Thyroid gland (tissue), 4 donors: ENCODE data around the gene GDPD4. TPM values are rescaled to one million over a fixed set of nuclear protein-coding genes. Genes with fewer than 3 reads are reported as not detected.
"Not testable (repeated sequence)": the region's sequence is repeated elsewhere in the genome, so short reads cannot be mapped to it uniquely, and the experiment has no call there.

Source experiments
- DNase-seq, 2 donors: peaks; one replicate each; pipeline ENCODE4 v3.0.0-alpha.2; 2019
- H3K27ac ChIP-seq, 3 donors: fragments of 200-600 bp; sonication (generic); 1 replicate in 2 of 3; 2 replicates in 1 of 3; pipeline ENCODE4 v1.5.1; 2016 to 2019; ENCODE audit warnings: mild to moderate bottlenecking in 1 of 3, moderate library complexity in 1 of 3
- H3K27me3 ChIP-seq: fragments of 200-600 bp; sonication (generic); one replicate; pipeline ENCODE4 v1.5.1; 2019
- H3K36me3 ChIP-seq, 2 donors: fragments of 200-600 bp; sonication (generic); one replicate each; pipeline ENCODE4 v1.5.1; 2016 to 2019
- H3K4me1 ChIP-seq, 2 donors: fragments of 200-600 bp; sonication (generic); one replicate each; pipeline ENCODE4 v1.5.1; 2017 to 2019
- H3K4me3 ChIP-seq, 3 donors: fragments of 200-600 bp; sonication (generic); replicated peaks in 1 of 3; 1 replicate in 2 of 3; 2 replicates in 1 of 3; pipeline ENCODE4 v1.5.1; 2016; ENCODE audit warnings: mild to moderate bottlenecking in 1 of 3
- H3K9me3 ChIP-seq: fragments of 200-600 bp; sonication (generic); one replicate; pipeline ENCODE4 v1.5.1; 2017
- POLR2A ChIP-seq, 2 donors: fragments of 450-650 bp; IDR thresholded peaks; one replicate each; pipeline ENCODE4 v1.6.1; 2017; ENCODE audit warnings: antibody characterized with exemption in 2 of 2, mild to moderate bottlenecking in 2 of 2, moderate library complexity in 1 of 2
- WGBS, 2 donors: methylation state at CpG; one replicate each; pipeline ENCODE4 v1.1.5; 2017; 5-methylcytosine and 5-hydroxymethylcytosine counted together
- intact Hi-C: fragments of 100-400 bp; cut with DNase I; formaldehyde crosslinking; loops from one replicate; pipeline ENCODE4 v1.15.1; 2023
- total RNA-seq, 4 donors: library from RNA; depleted of rRNA; stranded (reverse); fragments of >200 nt; gene quantifications; one replicate each; pipeline ENCODE4 v1.2.3, GENCODE V29; 2016
- TF ChIP-seq, protein P1 (sequence below), 6 experiments: fragments of 200-600 bp in 3 of 6; fragments of 450-650 bp in 3 of 6; sonication (generic) in 3 of 6; IDR thresholded peaks; one replicate each; pipeline ENCODE4 v1.5.1; 2016 to 2019; ENCODE audit warnings: antibody characterized with exemption in 6 of 6, mild to moderate bottlenecking in 2 of 6, inconsistent platforms in 1 of 6, moderate library complexity in 1 of 6

The GDPD4 gene
- total RNA-seq, 4 donors from 2014 or later: 3.6 TPM; not detected in 3

DNA sequence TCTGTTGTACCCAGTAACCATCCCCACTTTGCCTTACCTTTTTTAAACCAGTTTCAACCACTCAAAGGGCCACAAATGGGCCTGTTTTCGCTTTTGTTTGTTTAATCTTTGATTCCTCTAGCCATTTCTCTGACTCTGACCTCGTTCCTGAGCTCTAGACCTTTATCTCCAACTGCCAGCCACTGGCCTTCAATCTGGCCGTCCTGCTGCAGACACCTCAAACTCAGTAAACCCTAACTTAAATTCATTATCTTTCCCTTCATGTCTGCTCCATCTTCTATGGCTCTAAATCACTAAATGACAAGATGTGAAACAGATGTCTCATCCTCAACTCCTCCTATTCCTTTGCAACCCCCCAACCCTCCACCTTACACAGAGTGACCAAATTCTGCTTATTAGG is 1.3 kb upstream of the GDPD4 start:
- TF ChIP-seq, protein P1, sequence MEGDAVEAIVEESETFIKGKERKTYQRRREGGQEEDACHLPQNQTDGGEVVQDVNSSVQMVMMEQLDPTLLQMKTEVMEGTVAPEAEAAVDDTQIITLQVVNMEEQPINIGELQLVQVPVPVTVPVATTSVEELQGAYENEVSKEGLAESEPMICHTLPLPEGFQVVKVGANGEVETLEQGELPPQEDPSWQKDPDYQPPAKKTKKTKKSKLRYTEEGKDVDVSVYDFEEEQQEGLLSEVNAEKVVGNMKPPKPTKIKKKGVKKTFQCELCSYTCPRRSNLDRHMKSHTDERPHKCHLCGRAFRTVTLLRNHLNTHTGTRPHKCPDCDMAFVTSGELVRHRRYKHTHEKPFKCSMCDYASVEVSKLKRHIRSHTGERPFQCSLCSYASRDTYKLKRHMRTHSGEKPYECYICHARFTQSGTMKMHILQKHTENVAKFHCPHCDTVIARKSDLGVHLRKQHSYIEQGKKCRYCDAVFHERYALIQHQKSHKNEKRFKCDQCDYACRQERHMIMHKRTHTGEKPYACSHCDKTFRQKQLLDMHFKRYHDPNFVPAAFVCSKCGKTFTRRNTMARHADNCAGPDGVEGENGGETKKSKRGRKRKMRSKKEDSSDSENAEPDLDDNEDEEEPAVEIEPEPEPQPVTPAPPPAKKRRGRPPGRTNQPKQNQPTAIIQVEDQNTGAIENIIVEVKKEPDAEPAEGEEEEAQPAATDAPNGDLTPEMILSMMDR (IDR thresholded peaks at IDR 0.05): no peak
- no peak for TF ChIP-seq POLR2A (IDR thresholded peaks at IDR 0.05)
- Histone ChIP-seq H3K4me1 (no peaks in the 10 kb centered on the region), H3K9me3 (no peaks in the 10 kb centered on the region), H3K4me3 (no peak overlapping the region), H3K36me3 (no peaks in the 10 kb centered on the region), H3K27ac (no peak overlapping the region), H3K27me3 (no peaks in the 10 kb centered on the region)
- 85% methylated on average over 3 of the region's 3 CpGs for WGBS, 2 donors
- intact Hi-C loops: no loop called here
- no peak for DNase-seq

DNA sequence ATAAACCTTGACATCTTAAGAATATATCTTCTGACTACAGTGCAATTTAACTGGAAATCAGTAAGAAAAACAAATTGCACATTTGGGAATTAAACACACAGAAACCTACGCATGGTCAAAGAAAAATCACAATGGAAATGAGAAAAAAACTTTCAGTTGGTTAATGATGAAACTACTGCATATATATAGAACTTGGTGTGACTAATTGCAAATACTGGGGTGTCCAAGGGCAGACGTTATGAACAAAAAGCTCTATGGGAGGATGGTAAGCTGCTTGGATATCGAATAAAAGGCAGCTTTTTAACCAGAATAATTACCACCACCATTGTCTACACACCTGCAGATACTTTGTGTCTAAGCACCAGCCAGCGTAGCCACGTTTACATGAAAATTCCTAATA is 791 bp downstream of the GDPD4 start:
- no peak overlapping the region for H3K4me3 ChIP-seq
- intact Hi-C loops: no loop called here
- H3K4me1 ChIP-seq: no peaks in the 10 kb centered on the region
- no peak overlapping the region for H3K27ac ChIP-seq
- no peaks in the 10 kb centered on the region for H3K27me3 ChIP-seq
- DNase-seq: no peak
- no peaks in the 10 kb centered on the region for H3K9me3 ChIP-seq
- TF ChIP-seq, protein P1 (IDR thresholded peaks at IDR 0.05): no peak
- no peak for TF ChIP-seq POLR2A (IDR thresholded peaks at IDR 0.05)
- H3K36me3 ChIP-seq: no peaks in the 10 kb centered on the region
- 67 to 82% methylated on average over 5 of the region's 5 CpGs for WGBS, 2 donors

DNA sequence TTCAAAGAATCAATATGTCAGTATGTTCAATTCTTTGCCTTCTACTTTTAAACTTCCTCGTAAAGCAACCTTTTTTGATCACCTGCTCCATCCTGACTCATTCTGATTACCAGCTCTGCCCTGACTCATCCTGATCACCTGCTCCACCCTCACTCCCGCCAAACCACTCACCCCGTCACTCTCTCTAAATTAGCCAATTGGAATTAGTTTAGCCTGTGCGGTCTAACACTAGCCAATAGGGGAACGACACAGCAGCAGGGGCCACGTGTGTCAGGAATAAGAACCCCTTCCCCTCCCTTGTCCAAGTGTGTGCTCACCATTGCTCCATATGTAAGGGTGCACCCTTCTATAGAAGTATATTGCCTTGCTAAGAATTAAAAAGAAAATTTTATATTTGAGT is 1.5 kb downstream of the GDPD4 start:
- intact Hi-C loops, H3K27me3 ChIP-seq: not testable (repeated sequence)
- WGBS, 2 donors: 90% methylated on average over 6 of the region's 6 CpGs

DNA sequence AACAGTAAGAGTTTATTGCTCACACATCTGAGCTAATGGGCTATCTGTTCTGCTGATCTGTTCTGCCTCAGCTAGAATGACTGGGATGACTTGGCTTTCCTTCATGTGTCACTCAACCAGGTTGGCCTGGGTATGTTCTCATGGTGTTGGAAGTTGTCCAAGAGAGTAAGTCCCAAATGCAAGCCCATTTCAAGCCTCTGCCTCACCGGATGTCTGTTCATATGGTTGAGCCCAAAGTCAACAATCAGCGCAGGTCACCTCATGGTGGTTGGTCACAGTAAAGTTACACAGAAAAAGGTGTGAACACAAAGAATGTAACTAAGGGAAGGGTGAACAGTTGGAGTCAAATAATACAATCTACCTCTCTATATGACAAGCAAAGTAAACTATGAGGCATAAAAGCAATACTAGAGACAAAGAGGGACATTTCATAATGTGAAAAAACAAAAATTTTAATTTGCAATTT is 1.9 kb downstream of the GDPD4 start:
- 20 to 61% methylated on average over 2 of the region's 2 CpGs for WGBS, 2 donors

More for the DNA sequence above, 1.5 kb downstream of the GDPD4 start:
- not testable (repeated sequence) for H3K27ac ChIP-seq, H3K9me3 ChIP-seq, H3K4me3 ChIP-seq, H3K4me1 ChIP-seq, DNase-seq, H3K36me3 ChIP-seq

DNA sequence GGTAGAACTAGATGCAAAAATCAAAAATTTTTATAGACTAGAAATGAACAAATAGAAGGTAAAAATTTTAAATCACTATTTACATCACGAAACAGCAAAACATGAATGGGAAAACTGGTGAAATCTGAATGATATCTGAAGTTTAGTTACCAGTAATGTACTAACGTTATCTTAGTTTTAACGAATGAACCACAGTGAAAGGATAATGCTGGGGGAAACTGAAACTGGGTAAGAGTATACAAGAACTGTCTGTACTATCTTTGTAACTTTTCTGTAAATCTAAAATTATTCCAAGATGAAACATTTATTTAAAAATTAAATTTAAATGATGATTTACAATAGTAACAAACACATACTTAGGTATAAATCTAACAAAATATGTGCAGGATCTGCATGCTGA is 7.4 kb downstream of the GDPD4 start:
- no peak for TF ChIP-seq POLR2A (IDR thresholded peaks at IDR 0.05)
- TF ChIP-seq, protein P1 (IDR thresholded peaks at IDR 0.05): no peak
- WGBS, 2 donors: 86 to 95% methylated on average over 3 of the region's 3 CpGs
- Histone ChIP-seq H3K9me3 (no peaks in the 10 kb centered on the region), H3K4me3 (no peak overlapping the region), H3K27ac (no peak overlapping the region), H3K36me3 (no peaks in the 10 kb centered on the region), H3K27me3 (no peaks in the 10 kb centered on the region), H3K4me1 (no peaks in the 10 kb centered on the region)
- DNase-seq: no peak
- intact Hi-C loops: no loop called here

More for the DNA sequence above, 1.9 kb downstream of the GDPD4 start:
- TF ChIP-seq, protein P1 (IDR thresholded peaks at IDR 0.05): no peak
- TF ChIP-seq POLR2A (IDR thresholded peaks at IDR 0.05): no peak
- DNase-seq: no peak
- Histone ChIP-seq H3K4me3 (no peak overlapping the region), H3K9me3 (no peaks in the 10 kb centered on the region), H3K27ac (no peak overlapping the region), H3K4me1 (no peaks in the 10 kb centered on the region), H3K27me3 (no peaks in the 10 kb centered on the region), H3K36me3 (no peaks in the 10 kb centered on the region)
- intact Hi-C loops: no loop called here

DNA sequence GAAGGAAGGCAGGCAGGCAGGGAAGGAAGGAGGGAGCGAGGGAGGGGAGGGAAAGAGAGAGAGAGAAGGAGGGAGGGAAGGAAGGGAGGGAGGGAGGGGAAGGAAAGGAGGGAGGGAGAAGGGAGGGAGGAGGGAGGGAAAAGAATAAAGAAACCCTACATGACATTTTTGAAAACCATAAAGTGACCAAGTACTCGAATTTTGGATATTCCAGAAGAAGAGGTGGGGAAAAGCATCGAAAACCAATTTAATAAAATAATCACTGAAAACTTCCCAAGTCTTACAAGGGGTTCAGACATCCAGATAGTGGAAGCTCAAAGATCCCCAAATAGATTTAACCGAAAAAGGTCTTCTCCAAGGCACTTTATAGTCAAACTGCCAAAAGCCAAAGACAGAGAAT is 11.7 kb downstream of the GDPD4 start:
- Histone ChIP-seq H3K36me3 (no peaks in the 10 kb centered on the region), H3K27me3 (no peaks in the 10 kb centered on the region), H3K9me3 (no peaks in the 10 kb centered on the region), H3K4me3 (no peak overlapping the region), H3K27ac (no peak overlapping the region), H3K4me1 (no peaks in the 10 kb centered on the region)
- TF ChIP-seq, protein P1 (IDR thresholded peaks at IDR 0.05): no peak
- TF ChIP-seq POLR2A (IDR thresholded peaks at IDR 0.05): no peak
- intact Hi-C loops: no loop called here
- WGBS, 2 donors: 89 to 92% methylated on average over 4 of the region's 4 CpGs
- DNase-seq: no peak
